GM19397 (cell line): ENCODE data around the gene AGO4.
"Not testable (repeated sequence)": the region's sequence is repeated elsewhere in the genome, so short reads cannot be mapped to it uniquely, and the experiment has no call there.

ENCODE experiments used
- ATAC-seq: cut with Tn5 transposase; IDR thresholded peaks from one replicate; pipeline ENCODE4 v1.9.1; 2021; ENCODE audit warnings: mild to moderate bottlenecking, moderate library complexity; ENCODE audit not compliant: unreplicated experiment

AGO4 gene

DNA sequence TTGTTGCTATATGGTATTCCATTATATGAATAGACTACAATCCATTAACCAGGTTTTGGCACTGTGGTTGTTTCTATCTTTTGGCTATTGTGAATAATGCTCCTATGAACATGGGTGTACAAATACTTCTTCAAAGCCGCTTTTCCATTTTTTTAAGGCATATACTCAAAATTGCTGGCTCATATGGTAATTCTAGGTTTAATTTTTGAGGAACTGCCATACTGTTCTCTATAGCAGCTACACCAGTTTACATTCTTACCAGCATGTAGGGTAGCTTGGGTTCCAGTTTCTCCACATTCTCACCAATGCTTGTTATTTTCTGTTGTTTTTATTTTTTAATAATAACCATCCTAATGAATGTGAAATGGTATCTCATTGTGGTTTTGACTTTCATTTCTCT is 55.3 kb downstream of the AGO4 start:
- ATAC-seq: no peak

- ATAC-seq: no peak
Measured at GRCh38 chr1:35863881-35864625, 56.2 kb downstream of the AGO4 start.

GRCh38 chr1:35864813-35865212 is 57.0 kb downstream of the AGO4 start:
- no peak for ATAC-seq

DNA sequence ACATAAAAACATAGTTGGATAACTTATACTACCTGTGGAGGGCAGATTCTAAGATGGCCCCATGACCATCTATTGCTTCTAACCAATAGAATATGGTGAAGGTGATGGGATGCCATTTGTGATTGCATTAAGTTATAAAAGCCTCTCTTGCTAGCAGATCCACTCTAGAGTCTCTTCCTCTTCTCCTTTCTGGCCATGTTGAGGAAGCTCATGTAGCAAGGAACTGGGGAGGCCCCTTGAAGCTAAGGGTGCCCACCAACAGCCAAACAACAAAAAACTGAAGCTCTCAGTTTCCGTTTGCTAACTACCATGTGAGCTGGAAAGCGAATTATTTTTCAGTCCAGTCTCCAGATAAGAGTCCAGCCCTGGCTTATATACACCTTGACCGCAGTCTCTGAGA is 59.2 kb downstream of the AGO4 start:
- ATAC-seq: no peak

- ATAC-seq: not testable (repeated sequence)
Measured at GRCh38 chr1:35869245-35869950, 61.6 kb downstream of the AGO4 start.

- no peak for ATAC-seq
Measured at GRCh38 chr1:35870651-35871309, 63.0 kb downstream of the AGO4 start.

DNA sequence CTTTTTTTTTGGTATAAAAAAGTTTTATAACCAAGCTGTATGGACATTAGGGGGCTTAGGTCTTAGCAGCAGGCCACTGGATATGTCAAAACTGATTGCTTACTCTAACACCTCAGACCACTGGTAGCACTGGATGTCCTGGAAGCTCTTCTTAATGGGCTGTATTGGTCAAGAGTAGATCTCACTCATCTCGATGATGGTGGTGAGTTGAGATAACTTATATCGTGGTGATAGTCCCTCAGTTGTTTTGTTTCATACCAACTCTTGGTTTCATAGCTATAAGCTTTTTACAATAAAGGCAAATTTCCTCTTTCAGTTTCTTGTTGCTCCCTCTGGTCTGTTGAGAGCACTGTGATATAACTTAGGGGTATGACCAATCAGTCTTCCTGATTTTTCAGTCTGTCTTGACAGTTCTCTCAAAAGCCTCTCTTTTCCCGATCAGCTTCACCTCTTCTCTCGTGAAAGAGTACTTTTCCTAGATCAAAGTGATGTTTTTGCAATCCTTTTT is 65.5 kb downstream of the AGO4 start:
- no peak for ATAC-seq

- ATAC-seq: not testable (repeated sequence)
Measured at GRCh38 chr1:35874115-35874514, 66.3 kb downstream of the AGO4 start.

DNA sequence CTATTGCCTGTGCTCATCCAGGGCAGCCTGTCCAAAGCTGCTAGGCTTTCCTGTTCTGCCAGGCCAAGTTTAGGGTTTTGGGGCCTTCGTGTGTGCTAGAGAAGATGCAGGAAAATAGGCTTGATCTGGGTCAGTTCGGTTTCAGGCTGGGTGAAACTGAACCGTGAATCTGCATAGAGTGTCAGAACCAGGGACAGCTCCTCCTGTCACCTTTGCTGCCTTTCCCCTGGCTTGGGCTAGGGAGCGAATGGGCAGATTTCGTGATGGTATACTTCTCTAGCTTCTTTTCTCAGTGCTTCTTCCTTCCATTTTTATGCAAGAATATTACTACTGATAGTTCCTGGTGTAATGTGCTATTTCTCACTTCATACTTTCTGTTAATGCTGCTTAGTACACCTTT is 69.2 kb downstream of the AGO4 start:
- ATAC-seq: no peak

- ATAC-seq: no peak
Measured at GRCh38 chr1:35881850-35882273, 74.0 kb downstream of the AGO4 start.

- no peak for ATAC-seq
Measured at GRCh38 chr1:35882586-35882944, 74.7 kb downstream of the AGO4 start.

DNA sequence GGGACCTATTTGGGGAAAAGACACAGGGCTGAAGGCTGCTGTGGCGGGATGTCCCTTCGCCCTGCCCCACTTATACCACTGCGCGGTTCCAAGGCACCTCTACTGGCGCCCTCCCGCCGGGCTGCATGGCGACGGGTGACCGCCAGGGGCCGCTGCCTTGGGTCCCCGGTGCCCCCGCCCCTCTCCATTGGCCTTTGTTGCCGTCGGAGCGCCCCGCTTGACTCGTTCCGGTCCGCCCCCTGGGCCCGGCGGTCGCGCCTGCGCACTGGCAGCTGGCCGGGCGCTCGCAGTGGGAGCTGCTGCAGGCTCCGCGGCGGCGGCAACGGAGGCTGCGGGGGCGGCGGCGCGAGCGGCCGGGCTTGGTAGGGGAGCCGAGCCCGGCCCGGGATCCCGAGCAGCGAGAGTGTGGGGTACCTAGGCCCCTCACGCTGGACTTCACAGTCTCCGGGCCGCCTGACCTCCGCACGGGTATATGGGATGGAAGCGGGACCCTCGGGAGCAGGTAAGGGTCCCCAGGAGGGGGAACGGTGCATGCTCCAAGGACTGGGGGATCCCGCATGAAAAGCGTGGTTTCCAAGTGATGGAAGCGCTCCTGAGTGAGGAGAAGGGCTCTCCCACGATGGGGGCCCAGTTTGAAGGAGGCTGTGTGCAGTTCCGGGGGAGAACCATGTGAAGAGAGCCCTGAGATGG is 75.3 kb downstream of the AGO4 start, which contains the start of gene AGO1:
Gene AGO1 (plus strand): TSS at position 265 of the 690 bp plus-strand sequence. CDS start 213 bp downstream, at position 478.
- ATAC-seq: peak; percentile 91

- ATAC-seq: no peak
Measured at GRCh38 chr1:35883635-35884101, 75.9 kb downstream of the AGO4 start.

- ATAC-seq: no peak
Measured at GRCh38 chr1:35884934-35885333, 77.1 kb downstream of the AGO4 start.

DNA sequence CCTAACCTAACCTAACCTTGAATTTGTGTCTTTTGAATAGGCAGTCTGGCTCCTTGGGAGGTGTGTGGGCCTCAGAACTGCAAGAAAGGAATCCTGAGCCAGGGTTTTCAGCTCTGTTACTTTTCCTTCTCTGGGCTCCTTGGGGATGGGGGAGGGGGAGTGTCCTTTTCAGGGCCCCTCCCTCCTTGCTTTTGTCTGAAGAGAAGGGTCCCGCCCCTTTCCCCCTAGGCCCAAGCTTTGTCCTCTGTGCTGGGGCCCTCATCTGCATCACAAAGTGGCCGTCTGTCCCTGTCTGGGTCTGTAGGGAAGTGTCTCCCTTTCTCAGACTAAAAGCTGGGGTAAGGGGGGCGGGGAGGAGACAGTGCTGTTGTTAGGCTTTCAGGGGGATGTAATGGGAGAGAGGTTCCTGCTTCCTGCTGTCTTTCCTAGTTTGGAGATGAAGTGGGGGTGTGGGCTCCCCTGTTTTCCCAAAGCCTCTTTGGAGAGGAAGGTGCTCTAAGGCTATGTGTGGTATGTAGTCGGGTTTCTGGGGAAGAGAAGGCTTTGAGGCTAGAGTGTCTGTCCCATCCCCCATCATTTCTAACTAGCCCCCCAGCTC is 78.2 kb downstream of the AGO4 start:
- no peak for ATAC-seq

DNA sequence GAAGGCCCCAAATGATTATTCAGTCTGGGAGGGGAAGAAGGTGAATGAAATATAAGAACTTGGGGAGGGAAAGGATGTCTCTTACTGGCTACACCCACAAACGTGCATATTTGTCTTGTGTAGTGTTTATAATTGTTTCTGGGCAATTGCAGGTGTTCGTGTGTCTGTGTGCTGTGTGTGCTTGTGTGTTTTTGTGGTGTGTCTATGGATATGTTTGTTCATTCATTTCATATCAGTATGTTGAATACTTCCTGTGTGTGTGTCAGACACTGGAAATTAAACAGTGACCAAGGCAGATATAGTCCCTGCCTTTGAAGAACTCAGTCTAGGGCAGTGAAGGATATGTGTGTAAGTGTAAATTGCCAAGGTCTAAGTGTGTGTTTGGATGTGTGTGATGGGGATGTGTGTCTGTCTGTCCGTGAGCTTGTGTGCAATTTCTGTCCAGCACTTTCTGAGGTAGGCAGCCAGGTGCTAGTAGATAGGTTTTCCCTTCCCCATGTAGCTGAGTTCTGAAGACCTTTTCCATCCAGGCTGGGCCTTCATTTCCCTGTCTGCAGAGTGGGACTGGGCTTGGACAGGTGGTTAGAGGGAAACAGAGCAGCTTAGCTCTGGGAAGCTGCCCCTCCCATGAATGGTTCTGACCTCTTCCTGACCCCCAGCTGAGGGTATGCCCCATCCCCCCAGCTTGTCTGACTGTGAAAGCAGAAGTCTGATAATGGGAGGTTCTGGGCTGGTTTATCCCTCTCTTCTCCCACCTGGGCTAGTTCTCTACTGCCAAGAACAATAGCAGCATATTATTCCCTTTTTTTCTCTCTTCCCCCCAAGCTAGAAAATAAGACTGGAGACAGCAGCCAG is 79.0 kb downstream of the AGO4 start:
- no peak for ATAC-seq

- ATAC-seq: no peak
Measured at GRCh38 chr1:35887508-35887907, 79.7 kb downstream of the AGO4 start.

GRCh38 chr1:35888255-35888654 is 80.4 kb downstream of the AGO4 start:
- ATAC-seq: no peak

GRCh38 chr1:35888981-35889380 is 81.2 kb downstream of the AGO4 start:
- ATAC-seq: not testable (repeated sequence)
